Hindlimb muscle (tissue), 1 donor: Measurements from ENCODE around the gene CHST3. TPM values are rescaled to one million over a fixed set of nuclear protein-coding genes. Genes with fewer than 3 reads are reported as not detected.

ENCODE experiments used
- DNase-seq: peaks from one replicate; pipeline ENCODE4 v3.0.0-alpha.2; 2013
- polyA plus RNA-seq: library from polyadenylated mRNA; unstranded; fragments of 120-200 nt; gene quantifications from one replicate; pipeline ENCODE4 v1.2.1, GENCODE V29; 2013; ENCODE audit not compliant: insufficient read length

CHST3 gene
- polyA plus RNA-seq, 1 donor, result 16.2 TPM

DNA sequence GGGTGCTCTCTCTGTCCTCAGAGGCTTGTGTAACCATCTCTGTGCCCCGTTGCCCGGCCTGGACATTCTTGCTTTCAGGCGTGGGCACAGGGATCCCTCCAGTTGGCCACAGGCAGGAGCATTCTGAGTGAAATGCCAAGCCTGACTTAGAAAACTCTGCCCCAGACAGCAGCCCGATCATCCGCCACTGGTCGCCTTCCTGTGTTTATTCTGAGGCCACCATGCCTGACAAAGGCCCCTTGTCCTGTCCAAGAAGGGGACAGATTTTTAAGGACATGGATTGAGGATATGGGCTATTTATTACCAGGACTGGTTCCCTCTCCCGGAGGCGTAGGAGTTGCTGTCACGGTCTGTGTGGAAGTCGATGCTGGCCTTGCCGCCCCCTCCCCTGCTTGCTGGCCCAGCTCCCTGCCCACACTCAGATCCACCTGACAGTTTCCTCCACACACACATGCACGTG lies 69.9 kb downstream of the CHST3 start:
- DNase-seq, result no peak

DNA sequence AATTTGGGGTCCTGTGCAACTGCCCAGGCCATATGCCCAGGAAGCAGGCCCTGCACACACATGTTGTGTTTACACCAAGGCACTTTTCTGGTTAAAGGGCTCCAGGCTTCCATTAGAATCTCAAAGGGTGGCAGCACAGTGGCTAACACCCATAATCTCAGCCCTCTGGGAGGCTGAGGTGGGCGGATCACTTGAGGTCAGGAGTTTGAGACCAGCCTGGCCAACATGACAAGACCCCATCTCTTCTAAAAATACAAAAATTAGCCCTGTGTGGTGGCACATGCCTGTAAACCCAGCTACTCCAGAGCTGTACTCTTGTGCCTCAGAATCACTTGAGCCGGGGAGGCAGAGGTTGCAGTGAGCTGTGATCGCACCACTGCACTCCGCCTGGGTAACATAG lies 70.6 kb downstream of the CHST3 start:
- no peak for DNase-seq

DNA sequence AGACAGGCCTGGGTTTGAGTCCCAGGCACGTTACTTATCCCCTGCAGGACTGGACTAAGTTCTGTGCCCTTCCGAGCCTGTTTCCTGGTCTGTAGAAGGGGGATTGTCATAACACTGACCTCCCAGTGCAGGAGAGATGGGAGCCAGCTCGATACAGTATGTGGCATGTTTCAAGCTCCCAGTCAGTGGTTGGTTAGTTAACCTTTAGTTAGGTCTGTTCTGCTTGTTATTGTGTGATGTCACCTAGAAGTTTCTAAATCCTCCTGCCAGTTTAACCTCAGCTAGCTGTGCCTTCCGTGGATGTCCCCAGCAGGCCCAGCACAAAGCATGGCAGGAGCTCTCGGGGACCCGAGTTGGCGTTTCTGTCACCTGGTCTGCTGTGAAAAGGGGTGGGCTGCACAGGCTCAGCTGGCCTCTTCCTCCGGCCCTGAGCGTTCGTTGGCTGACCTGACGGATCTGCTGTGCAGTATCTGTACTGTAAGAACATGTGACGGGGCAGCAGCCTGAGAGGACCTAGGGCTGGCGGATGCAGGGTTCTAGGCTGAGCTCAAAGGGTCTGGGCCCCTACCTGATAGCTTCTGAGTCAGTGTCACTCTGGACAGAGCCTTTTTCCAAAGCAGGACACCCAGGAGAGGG lies 71.2 kb downstream of the CHST3 start:
- DNase-seq, result no peak

DNA sequence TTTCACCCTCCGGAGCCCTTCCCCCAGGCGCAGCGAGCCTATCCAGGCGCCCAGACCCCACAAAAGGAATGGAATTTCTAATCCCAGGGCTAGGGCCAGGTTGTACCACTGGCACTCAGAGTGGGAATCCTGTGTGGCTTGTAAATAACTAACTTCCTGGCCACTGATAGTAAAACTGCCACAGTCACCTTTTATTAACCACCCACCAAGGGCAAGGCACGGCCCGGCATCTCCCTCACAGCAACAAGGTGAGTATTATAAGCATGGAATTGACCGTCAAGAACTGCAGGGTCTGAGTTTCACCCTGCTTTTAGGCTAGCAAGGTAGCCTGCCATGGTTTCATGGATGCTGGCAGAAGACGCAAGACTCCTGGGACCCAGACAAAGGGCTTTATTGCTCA lies 73.1 kb downstream of the CHST3 start:
- no peak for DNase-seq

DNA sequence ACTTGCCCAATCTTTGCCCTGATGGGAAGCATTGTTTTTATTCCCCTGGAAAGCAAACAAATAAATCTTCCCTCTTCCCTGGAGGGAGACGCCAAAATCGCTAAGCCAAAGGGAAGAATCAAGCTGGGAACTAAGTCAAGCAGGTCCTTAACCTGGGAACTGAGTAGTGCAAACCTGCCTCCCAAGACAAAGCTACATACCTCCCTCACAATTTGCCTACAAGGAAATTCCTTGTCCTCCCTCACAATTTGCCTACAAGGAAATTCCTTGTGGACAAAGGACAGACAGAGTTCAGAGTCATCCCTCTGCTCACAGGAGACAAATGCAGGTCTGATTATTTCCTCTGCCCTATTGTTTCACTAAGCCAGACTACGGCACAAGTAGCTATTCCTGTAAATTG lies 73.6 kb downstream of the CHST3 start:
- no peak for DNase-seq

DNA sequence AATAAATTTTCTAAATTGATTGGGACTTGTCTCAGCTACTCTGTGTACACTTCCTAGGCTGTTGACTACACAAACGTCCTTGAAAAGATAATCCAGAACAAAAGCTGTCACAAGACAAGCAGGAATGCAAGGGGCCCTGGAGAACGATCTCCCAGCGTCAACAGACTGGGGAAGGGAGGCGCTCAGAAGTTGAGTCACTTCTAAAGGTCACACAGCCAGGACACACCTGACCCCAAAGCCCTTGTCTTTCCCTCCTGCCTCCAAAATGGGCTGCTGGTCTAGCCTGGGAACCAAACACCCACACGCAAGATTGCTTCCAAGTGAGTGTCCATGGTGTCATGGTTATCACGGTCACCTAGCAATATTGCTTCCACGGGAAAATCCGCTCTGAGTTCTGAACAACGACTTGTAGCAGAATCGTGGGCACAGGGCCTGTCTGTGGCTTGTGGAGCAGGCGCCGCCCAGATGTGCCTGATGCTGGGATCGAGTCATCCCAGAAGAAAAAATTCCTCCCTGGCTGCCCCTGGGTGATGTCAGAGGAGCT lies 74.3 kb downstream of the CHST3 start:
- no peak for DNase-seq

DNA sequence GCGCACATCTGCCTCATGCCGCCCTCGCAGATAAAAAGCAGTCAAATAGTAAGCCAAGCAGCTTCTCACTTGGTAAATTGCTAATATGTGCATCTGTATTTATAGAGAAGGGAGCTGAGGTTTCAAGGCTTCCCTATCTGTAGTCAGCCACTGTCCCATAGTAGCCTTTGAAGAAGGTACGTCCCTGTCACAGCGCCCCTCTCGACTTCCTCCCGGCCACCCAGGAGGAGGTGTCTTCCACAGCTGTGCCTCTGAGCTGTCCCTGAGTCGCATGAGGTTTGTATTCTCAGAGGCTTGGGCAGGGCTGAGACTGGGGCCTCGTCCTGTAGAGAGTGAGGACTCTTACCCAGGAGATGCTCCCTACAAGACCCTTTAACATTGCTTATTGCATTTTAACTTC lies 75.2 kb downstream of the CHST3 start:
- DNase-seq, result no peak

DNA sequence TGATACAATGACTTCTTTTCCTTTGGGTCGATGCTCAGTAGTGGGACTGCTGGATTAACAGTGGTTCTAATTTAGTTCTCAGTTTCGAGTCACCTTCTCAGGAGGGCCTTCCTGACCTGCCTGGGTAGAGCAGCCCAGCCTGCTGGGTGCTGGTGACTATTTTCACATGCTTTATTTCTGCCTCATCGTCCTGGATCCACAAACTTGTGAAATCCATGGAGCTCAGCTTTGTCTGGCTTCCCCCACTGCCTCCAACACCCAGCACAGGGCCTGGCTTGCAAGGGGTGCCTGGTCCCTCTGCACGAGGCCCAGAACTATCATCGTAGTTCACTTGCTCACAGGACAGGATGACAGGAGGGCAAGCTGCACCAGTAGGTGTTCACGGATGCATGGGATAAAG lies 77.3 kb downstream of the CHST3 start:
- no peak for DNase-seq

DNA sequence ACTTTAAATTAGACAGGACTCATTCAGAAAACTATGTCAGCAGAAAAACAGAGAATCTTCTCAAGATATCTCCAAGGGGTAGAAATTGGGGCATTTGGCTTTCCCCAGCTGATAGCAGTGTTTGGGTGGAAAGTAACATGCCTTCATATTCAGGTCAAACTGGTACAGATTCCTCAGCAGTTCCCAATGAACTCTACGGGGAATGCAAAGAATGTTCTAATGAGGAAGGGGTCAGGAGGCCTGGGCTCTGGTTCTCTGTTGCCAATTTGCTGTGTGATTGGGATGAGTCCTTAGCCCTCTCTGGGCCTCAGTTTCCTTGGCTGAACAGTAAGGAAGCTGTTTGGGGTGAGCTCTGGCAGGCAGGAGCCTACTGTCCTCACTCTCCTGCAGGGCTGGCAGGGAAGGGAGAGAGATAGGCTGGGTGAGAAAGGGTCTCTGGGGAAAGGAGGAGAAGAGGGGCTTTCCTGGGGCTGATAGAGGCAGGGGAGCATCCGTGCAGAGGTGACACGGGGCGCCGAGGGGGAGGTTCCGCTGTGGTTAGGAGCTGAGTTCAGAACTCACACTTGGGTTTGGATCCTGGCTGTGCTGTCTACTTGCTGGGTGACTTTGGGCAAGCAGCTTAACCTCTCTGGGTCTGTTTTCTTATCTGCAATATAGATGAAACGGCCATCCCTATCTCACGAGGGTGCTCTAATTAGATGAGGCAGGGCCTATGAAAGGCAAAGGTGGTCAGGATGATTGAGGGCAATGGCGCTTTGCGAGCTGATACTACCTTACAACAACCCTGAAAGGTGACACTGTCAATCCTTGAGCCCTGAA lies 79.0 kb downstream of the CHST3 start:
- DNase-seq, result no peak

DNA sequence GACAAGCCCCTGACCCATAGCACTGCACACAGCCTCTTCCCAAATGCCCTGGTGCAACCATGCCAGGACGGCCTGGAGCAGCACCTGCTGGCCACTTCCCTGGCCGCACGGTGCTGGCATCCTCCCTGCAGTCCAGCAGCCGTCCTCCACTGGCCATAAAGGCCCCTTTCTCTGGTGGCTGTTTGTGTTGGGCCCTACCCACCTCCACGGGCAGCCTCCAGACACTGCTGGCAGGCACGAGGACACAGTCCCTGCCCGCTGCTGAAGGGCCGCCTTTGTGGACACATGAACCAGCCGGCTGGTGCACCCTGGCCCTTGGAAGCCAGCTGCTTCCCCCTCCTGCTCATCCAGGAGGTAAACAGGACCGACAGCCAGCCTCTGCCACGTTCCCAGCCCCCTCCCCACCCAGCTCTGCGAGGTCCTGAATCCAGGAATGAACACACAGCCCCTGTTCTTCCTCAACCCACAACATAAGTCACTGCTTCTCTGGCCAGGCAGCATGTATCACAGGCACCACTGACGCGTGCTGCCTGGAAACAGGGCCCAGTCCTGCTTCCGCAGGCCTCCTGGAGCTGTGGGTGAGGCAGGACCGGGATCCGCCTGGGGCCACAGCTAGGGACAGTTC lies 80.3 kb downstream of the CHST3 start:
- DNase-seq, result no peak

DNA sequence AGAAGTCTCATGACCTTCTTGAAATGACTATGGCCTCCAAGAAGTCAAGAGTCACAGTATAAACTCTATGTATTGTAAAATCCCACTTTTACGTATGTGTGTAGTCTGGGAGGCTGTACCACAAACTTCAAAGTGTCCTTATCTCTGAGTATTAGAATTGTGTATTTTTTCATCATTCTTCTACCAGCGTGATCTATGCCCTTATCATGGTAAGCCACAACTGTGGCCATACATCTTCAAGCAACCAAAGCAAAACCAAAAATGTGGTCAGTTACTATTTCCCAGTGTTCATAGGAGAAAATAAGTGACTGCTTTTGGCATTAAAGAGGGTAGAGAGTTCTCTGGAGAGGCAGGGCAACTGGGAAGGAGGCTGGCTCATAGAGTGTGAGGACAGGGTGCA lies 81.4 kb downstream of the CHST3 start:
- DNase-seq, result no peak

DNA sequence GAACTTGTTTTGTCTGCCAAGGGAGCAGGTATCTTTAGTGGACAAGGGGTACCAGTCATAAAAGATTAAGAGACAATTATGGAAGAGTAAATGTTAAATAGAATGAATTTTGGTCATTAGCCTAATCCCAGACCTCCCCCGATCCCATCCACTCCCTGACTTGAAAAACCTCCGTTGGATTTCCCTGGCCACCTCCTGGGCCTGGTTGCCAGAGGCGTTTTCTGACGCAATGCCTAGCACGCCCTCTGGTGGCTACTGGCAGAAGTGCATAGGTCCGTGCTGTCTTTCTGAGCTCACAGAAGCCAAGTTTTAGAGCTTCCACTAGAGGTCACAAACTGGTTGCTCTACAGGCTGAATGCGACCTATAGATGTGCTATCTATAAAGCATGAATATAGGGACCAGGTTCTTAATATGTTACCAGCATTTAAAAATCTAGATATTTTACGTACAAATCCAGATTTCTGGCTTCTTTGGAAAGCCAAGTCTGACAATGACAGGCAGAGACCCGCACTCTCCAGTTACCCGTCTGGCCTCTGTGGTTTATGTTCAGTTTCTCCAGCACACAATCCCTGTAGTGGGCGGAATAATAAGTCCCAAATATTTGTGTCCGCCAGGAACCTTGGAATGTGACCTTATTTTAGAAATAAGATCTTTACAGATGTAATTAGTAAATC lies 84.4 kb downstream of the CHST3 start:
- peak; percentile 95 for DNase-seq

DNA sequence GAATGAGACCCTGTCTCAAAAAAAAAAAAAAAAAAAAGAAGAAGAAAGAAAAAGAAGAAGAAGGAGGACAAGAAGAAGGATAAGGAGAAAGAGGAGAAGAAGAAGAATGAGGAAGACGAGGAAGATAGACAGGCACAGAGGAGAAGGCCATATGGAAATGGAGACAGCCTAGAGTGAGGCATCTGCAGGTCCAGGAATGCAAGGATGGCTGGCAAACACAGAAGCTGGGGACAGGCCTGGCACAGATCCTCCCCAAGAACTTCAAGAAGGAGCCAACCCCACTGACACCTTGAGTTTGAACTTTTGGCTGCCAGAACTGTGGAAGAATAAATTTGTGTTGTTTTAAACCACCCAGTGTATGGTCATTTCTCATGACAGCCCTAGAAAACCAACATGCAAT lies 85.3 kb downstream of the CHST3 start:
- no peak for DNase-seq

DNA sequence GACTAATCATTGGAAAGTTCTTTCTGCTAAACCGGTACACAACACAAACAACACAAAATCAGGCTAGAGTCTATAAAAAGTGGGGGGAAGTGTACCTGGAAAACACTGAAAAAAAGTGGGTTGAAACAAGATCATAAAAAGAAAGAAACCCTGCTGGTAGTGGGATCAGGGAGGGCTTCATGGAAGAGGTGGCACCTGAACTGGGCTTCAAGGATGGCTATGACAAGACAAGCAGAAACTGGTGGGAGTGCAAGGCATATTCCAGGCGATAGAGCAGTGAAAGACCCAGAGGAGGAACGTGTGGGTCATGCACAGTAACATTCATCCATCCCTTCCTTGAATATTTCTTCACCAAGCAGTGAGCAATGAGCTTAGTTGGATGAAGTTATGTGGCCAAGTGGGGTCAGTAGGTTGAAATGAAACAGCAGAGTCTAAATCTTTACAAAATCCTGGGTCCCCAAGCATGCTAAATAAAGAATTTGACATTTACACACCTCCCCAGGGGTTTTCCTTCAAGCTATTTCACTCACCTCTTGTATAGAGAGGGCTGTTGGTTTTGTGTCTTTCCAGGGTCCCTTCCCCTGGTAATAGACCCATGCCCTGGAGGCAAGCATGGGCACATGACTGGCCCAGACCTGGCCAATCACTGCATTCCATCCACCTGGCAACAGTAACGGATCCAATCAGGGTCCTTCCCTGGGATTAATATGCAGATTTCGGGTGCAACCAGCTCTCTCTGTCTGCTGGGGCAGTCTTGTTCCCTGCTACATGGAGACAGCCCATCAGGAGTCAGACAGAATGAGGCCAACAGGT lies 86.0 kb downstream of the CHST3 start:
- no peak for DNase-seq

DNA sequence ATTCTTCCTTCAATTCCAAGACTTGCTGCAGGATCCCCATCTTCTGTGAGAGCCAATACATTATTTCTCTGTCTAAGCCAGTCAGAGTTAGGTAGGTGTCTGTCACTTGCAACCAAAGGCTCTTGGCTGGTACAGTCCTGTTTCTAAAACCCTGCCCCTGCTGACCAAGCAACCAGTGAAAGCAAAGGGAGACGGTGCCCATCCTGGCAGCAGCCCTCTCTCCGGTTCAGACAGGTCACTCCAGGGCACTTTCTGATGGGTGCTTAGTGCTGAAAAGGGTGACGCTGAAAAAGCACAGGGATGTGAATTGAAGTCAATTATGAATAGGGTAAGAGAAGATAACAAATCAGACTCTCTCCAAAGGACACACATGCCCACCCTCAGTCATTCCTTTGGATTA lies 86.7 kb downstream of the CHST3 start:
- DNase-seq, result no peak

DNA sequence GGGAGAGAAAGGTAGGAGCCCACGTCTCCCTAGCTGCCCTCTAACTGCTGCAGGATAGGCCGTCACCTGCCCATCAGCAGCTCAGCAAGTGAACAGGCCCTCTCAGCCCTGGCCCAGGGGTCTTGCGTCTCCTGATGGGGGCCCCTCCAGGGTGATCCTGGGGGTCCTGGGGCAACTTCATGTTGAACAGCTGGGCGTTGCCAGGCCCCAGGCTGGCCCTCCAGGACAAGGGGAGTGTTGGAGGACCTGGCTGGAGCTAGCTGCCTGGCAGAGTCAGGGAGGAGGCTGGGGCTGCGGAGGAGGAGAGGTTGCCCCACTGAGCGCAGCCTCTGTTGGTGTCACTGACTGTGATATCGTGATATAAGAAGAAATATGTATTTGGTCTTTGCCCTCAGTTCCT lies 89.5 kb downstream of the CHST3 start:
- no peak for DNase-seq

DNA sequence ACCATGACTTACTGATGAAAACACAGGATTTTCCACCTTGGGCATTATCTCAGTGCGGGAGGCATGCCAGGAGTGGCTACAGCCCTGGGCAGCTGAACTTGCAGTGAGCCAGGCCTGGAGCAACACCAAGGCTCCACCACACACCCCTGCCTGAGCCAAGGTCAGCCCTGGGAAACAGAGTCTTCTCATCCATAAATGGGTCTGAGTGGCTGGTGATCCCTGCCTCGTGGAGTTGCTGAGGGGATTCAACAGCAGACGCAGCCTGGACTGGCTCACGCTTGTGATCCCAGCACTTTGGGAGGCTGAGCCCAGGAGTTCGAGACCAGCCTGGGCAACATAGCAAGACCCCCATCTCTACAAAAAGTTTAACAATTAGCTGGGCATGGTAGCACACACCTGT lies 91.9 kb downstream of the CHST3 start:
- no peak for DNase-seq

DNA sequence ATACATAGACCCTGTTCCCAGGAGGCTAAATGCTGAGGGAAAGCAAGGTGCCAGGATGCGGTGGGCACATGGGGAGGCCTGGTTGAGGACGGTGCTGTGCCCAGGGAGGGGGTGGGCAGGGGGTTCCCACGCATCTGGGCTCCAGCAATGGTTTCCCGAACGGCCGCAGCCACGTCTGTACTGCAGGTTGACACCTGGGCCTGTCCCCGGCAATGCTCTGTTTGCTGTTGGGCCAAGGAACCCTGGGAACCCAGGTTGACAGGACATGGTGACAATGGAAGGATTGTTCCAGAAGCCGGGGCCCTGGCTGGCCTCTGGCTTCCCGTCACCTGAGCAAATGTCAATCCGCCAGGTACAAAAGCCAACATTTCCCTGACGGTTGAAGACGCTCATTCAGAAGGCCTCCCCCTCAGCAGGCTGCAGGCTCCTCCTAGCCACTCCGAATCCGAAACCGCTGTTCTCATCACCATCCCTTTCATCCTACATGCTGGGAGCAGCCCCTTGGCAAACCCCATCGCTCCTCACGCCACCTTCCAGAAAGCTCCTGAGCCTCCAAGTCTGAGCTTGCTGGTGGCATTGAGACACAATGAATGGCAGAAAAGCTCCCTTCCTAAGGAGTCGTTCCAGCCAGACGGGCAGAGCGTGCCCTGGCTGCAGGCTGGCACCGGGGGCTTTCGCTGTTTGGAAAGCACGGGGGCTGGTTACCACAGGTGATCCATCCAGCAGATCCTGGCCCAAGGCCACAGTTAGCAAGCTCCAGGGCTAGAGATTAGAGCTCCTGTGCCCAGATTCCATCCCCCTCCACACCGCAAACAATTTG lies 92.9 kb downstream of the CHST3 start:
- no peak for DNase-seq

DNA sequence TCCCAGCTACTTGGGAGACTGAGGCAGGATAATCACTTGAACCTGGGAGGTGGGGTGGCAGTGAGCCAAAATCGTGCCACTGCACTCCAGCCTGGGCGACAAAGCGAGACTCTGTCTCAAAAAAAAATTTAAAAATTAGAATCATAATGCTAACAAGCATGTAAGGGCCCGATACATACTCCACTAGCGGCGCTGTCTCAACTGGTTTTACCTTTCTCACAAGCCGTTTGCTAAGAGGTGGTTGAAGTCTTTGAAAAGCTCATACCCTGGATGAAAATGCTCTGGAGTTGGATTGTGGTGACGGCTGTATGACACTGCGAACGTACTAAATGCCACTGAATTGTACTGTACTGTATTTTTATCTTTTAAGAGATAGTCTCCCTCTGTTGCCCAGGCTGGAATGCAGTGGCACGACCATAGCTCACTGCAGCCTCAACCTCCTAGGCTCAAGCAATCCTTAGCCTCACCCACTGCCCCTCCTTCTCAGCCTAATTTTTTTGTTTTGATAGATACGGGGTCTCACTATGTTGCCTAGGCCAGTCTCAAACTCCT lies 94.2 kb downstream of the CHST3 start:
- DNase-seq, result no peak

DNA sequence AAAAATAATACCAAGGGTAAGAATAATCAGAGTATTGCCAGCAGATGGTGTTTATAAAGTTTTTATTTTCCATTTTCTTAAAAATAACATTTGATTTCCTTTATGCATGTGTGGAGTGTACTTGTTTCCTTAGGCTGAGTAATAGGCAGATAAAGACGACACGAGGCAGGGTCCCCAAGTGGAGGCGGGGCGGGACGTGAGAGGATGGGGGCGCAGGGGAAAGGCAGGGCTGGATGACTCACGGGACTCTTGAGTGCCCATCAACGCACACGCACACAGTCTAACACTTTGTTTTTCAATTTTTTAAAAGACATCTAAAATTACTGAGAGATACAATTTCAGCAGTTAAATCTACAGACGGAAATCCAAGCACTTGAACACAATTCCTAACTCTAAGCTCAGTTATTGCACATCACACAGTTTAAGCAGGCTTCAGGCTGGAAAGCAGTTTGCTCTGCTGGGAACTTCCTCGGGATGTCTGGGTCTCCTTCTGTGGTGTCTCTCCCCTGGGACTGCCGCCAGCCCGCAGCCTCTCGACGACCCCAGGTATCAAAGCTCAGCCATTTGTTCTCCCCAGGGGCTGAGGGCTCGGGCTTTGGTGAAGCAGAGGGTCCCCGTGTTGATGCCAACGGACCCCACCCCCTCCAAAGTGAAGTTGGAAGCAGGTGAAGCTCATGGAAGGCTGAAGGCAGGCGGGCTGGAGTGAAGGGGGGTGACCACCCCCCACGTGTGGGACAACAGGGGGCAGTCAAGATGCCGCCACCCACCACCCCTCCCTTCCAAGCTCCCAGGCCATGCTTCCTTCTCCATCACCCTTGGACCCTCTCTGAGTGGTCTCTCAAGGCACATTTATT lies 95.0 kb downstream of the CHST3 start:
- no peak for DNase-seq
